Fibroblast of skin of right biceps (primary cell): Measurements from ENCODE around the gene USP20.

Experiments
- DNase-seq: peaks from one replicate; pipeline ENCODE4 v3.0.0-alpha.2; 2013

The USP20 gene

GRCh38 chr9:129894120-129894823, 59.0 kb downstream of the USP20 start:
- DNase-seq = no peak

- no peak for DNase-seq
Measured at GRCh38 chr9:129895376-129896268, 60.4 kb downstream of the USP20 start.

GRCh38 chr9:129897263-129897662, 62.0 kb downstream of the USP20 start:
- no peak for DNase-seq

GRCh38 chr9:129898185-129898584, 62.9 kb downstream of the USP20 start:
- DNase-seq = peak; percentile 34

- no peak for DNase-seq
Measured at GRCh38 chr9:129899620-129900019, 64.4 kb downstream of the USP20 start.

- no peak for DNase-seq
Measured at GRCh38 chr9:129900263-129901027, 65.2 kb downstream of the USP20 start.

- DNase-seq = no peak
Measured at GRCh38 chr9:129901993-129902739, 66.9 kb downstream of the USP20 start.

DNA sequence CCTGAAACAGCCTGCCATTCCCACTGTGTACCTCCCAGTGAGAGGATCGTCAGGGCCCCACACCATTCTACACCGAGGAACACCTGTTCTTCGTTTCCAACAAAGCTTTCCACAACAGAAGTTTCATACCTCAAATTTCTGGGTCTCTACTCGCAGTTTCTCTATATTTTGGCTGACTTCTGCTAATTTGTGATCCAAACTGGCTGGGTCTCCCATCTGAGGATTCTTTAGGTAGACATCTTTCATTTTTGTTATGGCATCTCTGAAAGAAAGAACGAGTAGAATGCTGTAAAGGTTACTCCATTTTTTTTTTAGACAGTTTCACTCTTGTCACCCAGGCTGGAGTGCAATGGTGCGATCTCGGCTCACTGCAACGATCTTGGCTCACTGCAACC, 67.5 kb downstream of the USP20 start:
- no peak for DNase-seq

- no peak for DNase-seq
Measured at GRCh38 chr9:129904734-129905133, 69.5 kb downstream of the USP20 start.

DNA sequence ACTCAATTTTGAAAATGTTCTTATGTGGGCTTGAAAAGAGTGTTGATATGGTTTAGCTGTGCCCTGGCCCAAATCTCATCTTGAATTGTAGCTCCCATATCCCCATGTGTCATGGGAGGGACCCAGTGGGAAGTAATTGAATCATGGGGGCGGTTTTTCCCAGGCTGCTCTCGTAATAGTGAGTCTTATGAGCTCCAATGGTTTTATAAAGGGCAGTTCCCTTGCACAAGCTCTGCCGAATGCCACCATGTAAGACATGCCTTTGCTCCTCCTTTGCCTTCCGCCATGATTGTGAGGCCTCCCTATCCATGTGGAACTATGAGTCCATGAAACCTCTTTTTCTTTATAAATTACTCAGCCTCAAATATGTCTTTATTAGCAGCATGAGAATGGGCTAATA, 71.0 kb downstream of the USP20 start:
- DNase-seq = no peak

GRCh38 chr9:129907201-129907600, 71.9 kb downstream of the USP20 start:
- no peak for DNase-seq

- DNase-seq = no peak
Measured at GRCh38 chr9:129908906-129909305, 73.6 kb downstream of the USP20 start.

- no peak for DNase-seq
Measured at GRCh38 chr9:129909851-129910250, 74.6 kb downstream of the USP20 start.

DNA sequence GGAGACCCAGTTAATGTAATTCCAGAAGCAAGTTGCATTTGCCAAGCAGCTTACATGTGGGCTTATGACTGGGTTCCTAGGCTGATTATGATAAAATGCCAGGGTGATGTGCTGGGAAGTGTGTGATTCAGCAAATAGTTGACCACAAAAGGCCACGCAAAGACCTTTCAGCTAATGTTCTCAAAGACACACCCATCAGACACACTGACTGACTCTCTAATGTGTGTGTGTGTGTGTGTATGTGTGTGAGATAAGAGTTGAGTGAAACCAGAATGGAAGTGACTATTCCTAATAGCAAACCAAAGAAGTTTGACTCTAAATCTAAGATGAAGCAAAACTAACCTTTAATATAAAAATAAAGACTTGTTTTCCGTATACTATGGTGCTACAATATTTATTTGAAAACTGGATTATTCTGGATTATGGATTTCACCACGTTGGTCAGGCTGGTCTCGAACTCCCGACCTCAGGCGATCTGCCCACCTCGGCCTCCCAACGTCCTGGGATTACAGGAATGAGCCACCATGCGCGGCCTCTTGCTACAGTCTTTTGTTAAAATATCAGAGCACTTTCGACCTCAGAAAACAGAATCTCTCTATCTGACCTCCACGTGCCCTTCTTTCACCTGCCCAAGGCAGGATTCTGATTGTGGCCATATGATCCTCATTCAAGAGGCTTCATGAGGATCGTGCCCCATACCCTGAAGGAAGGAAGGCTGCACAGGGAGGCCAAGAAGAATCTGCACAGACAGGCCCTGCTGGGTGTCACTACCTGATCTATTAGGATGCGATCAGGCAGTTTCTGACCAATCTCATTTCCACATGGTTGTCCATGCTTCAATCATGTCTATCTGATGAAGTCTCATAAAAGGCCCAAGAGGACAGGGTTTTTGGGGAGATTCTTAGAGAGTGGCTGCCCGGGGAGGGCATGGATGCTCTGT, 75.6 kb downstream of the USP20 start:
- DNase-seq = peak; percentile 99

DNA sequence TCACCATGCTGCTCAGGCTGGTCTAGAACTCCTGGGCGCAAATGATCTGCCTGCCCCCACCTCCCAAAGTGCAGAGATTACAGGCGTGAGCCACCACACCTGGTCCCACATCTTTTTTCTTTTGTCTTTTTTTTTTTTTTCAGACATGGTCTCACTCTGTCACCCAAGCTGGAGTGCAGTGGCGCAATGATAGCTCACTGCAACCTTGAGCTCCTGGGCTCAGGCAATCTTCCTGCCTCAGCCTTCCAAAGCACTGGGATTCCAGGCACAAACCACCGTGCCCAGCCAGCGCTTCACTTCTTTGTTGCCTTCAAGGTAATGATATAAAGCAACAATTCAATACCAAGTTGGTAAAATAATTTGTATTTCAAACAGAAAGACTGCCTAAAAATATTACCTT, 78.8 kb downstream of the USP20 start:
- no peak for DNase-seq

DNA sequence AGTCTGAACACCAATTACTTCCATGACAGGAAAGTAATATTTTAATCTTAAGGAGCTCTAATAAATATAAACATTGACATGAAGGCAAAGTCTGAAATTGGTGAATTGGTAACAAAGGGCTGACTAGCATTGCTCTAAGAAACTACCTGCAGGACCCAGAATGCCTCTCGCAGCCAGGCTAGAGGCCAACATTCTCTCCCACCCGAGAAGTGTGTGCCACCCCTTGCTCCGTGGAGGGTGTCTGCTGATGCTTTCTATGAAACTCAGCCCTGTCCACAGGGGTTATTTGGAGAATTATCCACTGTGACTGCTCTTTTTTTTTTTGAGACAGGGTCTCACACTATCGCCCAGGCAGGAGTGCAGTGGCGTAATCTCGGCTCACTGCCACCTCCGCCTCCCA, 81.4 kb downstream of the USP20 start:
- DNase-seq = no peak

DNA sequence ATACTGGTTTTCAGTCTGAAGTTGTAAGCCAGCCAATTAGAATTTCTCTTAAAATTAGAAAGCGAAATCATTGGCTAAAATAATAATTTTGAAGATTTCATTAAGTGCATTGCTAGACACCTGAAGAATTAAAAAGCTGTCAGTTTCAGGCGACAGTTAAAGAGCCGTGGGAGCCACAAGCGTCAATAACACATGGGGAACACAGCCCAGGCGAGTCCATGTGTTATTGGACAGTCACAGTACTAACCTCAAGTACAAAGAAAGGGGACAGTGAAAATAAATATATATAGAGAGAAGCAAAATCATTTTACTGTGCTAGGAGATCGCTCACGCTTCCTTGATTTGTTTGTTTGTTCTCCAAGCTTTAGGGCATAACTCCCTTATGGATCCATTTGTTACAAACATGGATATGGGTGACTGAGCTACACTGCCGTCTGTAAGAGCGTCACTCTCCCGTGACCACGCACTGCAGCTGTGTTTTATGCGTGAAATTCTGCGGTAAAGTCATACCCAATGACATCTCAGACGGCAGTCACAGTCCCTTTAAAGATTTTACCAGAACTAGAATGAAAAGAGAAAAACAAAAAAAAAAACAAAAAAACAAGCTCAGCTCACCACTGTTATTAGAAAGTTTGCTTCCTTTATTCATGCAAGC, 83.2 kb downstream of the USP20 start:
- DNase-seq = no peak

- DNase-seq = no peak
Measured at GRCh38 chr9:129919277-129919676, 84.0 kb downstream of the USP20 start.

DNA sequence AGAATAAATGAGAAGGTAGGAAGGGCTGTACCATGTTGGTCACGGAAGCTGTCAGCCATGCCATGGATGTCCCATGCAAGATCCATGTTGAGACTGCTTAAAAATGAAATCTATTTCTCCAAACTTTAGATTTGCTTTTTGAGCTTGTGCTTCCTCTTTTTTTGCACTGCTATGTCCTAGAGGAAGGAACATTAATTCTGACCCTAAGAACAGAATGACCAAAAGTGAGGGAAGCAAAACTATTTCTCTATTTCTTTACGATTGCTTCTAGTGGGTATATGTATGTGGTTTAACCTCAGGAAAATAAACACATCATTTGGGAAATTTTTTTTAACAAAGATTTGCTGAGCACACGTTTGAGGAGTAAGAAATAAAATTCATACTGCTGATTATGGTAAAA, 84.6 kb downstream of the USP20 start:
- DNase-seq = no peak

GRCh38 chr9:129921905-129922304, 86.6 kb downstream of the USP20 start:
- DNase-seq = no peak

- no peak for DNase-seq
Measured at GRCh38 chr9:129923589-129923988, 88.3 kb downstream of the USP20 start.
